Prostate gland (tissue), 2 donors: Measurements from ENCODE around the gene LEKR1. TPM values are rescaled to one million over a fixed set of nuclear protein-coding genes. Genes with fewer than 3 reads are reported as not detected.

Source experiments
- DNase-seq: peaks from one replicate; pipeline ENCODE4 v3.0.0-alpha.2; 2019; ENCODE audit warnings: low spot score
- H3K27ac ChIP-seq, 2 donors: fragments of 200-600 bp; sonication (generic); 2 replicates each; pipeline ENCODE4 v1.5.1; 2017 to 2019
- H3K27me3 ChIP-seq: fragments of 200-600 bp; sonication (generic); replicated peaks from 2 replicates; pipeline ENCODE4 v1.5.1; 2019; ENCODE audit not compliant: insufficient read depth
- H3K36me3 ChIP-seq, 2 donors: fragments of 200-600 bp; sonication (generic); 1 replicate in 1 of 2; 2 replicates in 1 of 2; pipeline versions ENCODE4 v1.5.1 to v1.8.1; 2017 to 2019
- H3K4me1 ChIP-seq: fragments of 200-600 bp; sonication (generic); replicated peaks from 2 replicates; pipeline ENCODE4 v1.5.1; 2019
- H3K4me3 ChIP-seq, 2 donors: fragments of 200-600 bp; sonication (generic); 2 replicates each; pipeline ENCODE4 v1.5.1; 2017 to 2019
- H3K9me3 ChIP-seq: fragments of 200-600 bp; sonication (generic); 2 replicates; pipeline ENCODE4 v1.5.1; 2017
- POLR2A ChIP-seq: fragments of 450-650 bp; IDR thresholded peaks from one replicate; pipeline ENCODE4 v1.6.1; 2016; ENCODE audit warnings: antibody characterized with exemption, mild to moderate bottlenecking
- POLR2AphosphoS5 ChIP-seq: sonication (generic); formaldehyde crosslinking; IDR thresholded peaks from one replicate; pipeline ENCODE4 v1.6.1; 2017; ENCODE audit warnings: antibody characterized with exemption
- WGBS: methylation state at CpG from one replicate; pipeline ENCODE4 v1.1.5; 2018; 5-methylcytosine and 5-hydroxymethylcytosine counted together
- intact Hi-C: fragments of 100-400 bp; cut with DNase I; formaldehyde crosslinking; loops from one replicate; pipeline ENCODE4 v1.14.2; 2022
- total RNA-seq, 2 donors: library from RNA; depleted of rRNA; stranded (reverse); fragments of >200 nt; gene quantifications; one replicate each; pipeline ENCODE4 v1.1.0, GENCODE V29; 2016
- TF ChIP-seq, protein P1 (sequence below), 4 experiments: fragments of 200-600 bp in 2 of 4; fragments of 450-650 bp in 2 of 4; sonication (generic) in 2 of 4; IDR thresholded peaks; 1 replicate in 3 of 4; 2 replicates in 1 of 4; pipeline ENCODE4 v1.5.1; 2016 to 2019; ENCODE audit warnings: antibody characterized with exemption in 4 of 4, mild to moderate bottlenecking in 2 of 4, moderate library complexity in 2 of 4

LEKR1 gene
- total RNA-seq, 2 donors from 2014 or later: 2.2 to 4.4 TPM

- H3K27me3 ChIP-seq: no peaks in the 10 kb centered on the region
- H3K4me1 ChIP-seq: no peaks in the 10 kb centered on the region
- H3K4me3 ChIP-seq: no peak overlapping the region
- 100% methylated on average over 2 of the region's 2 CpGs for WGBS
- TF ChIP-seq POLR2A (no peak), POLR2AphosphoS5 (no peak)
- TF ChIP-seq, protein P1, sequence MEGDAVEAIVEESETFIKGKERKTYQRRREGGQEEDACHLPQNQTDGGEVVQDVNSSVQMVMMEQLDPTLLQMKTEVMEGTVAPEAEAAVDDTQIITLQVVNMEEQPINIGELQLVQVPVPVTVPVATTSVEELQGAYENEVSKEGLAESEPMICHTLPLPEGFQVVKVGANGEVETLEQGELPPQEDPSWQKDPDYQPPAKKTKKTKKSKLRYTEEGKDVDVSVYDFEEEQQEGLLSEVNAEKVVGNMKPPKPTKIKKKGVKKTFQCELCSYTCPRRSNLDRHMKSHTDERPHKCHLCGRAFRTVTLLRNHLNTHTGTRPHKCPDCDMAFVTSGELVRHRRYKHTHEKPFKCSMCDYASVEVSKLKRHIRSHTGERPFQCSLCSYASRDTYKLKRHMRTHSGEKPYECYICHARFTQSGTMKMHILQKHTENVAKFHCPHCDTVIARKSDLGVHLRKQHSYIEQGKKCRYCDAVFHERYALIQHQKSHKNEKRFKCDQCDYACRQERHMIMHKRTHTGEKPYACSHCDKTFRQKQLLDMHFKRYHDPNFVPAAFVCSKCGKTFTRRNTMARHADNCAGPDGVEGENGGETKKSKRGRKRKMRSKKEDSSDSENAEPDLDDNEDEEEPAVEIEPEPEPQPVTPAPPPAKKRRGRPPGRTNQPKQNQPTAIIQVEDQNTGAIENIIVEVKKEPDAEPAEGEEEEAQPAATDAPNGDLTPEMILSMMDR (IDR thresholded peaks at IDR 0.05): no peak
- intact Hi-C loops: no loop called here
- no peaks in the 10 kb centered on the region for H3K9me3 ChIP-seq
- no peaks in the 10 kb centered on the region for H3K36me3 ChIP-seq
- no peak overlapping the region for H3K27ac ChIP-seq
- no peak for DNase-seq
Observed at GRCh38 chr3:156987946-156988345, 161.8 kb downstream of the LEKR1 start.

- Histone ChIP-seq H3K4me1 (no peaks in the 10 kb centered on the region), H3K9me3 (no peaks in the 10 kb centered on the region), H3K4me3 (no peak overlapping the region), H3K27ac (no peak overlapping the region), H3K27me3 (no peaks in the 10 kb centered on the region), H3K36me3 (no peaks in the 10 kb centered on the region)
- intact Hi-C loops: no loop called here
- TF ChIP-seq POLR2A (no peak), POLR2AphosphoS5 (no peak)
- TF ChIP-seq, protein P1 (IDR thresholded peaks at IDR 0.05): no peak
- DNase-seq: no peak
Observed at GRCh38 chr3:156997351-156997750, 171.2 kb downstream of the LEKR1 start.

DNA sequence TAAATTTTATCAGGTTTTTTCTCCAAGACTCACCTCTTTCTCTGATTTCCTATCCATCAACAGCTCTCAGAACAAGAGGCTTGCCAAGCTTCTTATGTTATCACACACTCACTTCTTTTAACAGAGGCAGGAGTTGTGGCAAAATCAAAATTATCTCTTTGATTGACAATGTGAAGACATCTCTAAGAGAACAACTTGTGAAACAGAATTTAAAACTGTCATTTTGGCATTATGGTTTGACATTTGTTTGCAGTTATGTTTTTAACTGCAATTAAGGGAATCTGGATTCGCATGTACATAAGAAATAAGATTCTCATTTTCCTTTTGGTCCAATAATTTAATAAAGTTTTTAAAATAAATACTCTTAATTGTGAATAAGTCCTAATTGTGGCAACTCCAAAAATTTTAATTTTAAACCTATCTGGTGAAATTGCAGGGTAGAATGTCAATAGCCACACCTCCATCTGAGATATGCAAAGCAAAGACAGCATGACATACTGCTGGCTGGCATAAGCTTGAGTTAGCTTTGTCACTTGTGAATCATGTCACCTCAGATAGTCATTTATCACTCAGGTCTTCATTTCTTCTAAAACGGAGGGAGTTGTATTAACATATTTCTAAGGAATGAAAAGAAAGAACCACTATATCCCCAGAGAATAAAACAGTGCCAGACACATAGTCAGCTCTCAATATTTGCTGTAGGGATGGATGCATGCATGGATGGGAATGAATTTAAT lies 175.2 kb downstream of the LEKR1 start:
- no peaks in the 10 kb centered on the region for H3K9me3 ChIP-seq
- WGBS: 72% methylated on average over 2 of the region's 2 CpGs
- H3K4me1 ChIP-seq: no peaks in the 10 kb centered on the region
- no peak overlapping the region for H3K4me3 ChIP-seq
- intact Hi-C loops: no loop called here
- DNase-seq: no peak
- H3K36me3 ChIP-seq: no peaks in the 10 kb centered on the region
- no peak overlapping the region for H3K27ac ChIP-seq
- TF ChIP-seq POLR2A (no peak), POLR2AphosphoS5 (no peak)
- TF ChIP-seq, protein P1 (IDR thresholded peaks at IDR 0.05): no peak
- H3K27me3 ChIP-seq: no peaks in the 10 kb centered on the region

- no peaks in the 10 kb centered on the region for H3K36me3 ChIP-seq
- no peak for TF ChIP-seq POLR2A
- TF ChIP-seq, protein P1 (IDR thresholded peaks at IDR 0.05): no peak
- no peak for TF ChIP-seq POLR2AphosphoS5
- DNase-seq: no peak
- H3K9me3 ChIP-seq: no peaks in the 10 kb centered on the region
- H3K4me1 ChIP-seq: no peaks in the 10 kb centered on the region
- intact Hi-C loops: no loop called here
- no peak overlapping the region for H3K27ac ChIP-seq
- H3K27me3 ChIP-seq: no peaks in the 10 kb centered on the region
- no peak overlapping the region for H3K4me3 ChIP-seq
Observed at GRCh38 chr3:157021679-157022078, 195.5 kb downstream of the LEKR1 start.

DNA sequence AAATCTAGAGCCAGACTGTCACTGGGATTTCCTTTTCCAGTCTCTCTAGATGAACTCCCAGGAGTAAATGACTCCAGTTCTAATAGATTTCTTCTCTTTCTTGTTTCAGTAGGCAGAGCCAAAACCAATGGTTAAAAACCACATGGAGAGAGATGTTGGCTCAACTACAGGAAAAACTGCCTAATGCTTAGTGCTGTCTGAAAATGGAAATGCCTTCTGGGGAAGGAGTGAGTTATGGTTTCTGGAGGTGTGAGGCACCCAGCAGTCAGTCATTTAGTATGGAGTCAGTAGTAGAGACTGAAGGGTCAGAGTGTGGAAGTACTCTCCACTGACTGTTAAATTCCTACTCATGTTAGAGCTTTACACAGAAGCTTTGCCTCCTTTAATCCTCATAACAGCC lies 197.1 kb downstream of the LEKR1 start:
- H3K36me3 ChIP-seq: no peaks in the 10 kb centered on the region
- H3K4me3 ChIP-seq: no peak overlapping the region
- H3K4me1 ChIP-seq: no peaks in the 10 kb centered on the region
- DNase-seq: no peak
- no peak overlapping the region for H3K27ac ChIP-seq
- TF ChIP-seq, protein P1 (IDR thresholded peaks at IDR 0.05): no peak
- TF ChIP-seq POLR2A (no peak), POLR2AphosphoS5 (no peak)
- H3K27me3 ChIP-seq: no peaks in the 10 kb centered on the region
- no peaks in the 10 kb centered on the region for H3K9me3 ChIP-seq
- intact Hi-C loops: no loop called here
